Activated CD4-positive, alpha-beta T cell treated with anti-CD3 and anti-CD28 coated beads for 36 hours (primary cell): ENCODE measurements around the gene CAPZB. TPM values are rescaled to one million over a fixed set of nuclear protein-coding genes. Genes with fewer than 3 reads are reported as not detected.

ENCODE experiments used
- ATAC-seq: fragments of 200-7000 bp; cut with Tn5 transposase; one replicate; pipeline ENCODE4 v1.10.0; 2021; ENCODE audit warnings: mild to moderate bottlenecking, moderate library complexity
- CTCF ChIA-PET: fragments of 350-600 bp; sonication (Branson Sonifier 250); formaldehyde crosslinking; loops from one replicate; lab custom pipeline; 2021; ENCODE audit warnings: antibody characterized with exemption; lab: Charles Lee
- POLR2A ChIA-PET: fragments of 350-600 bp; sonication (Branson Sonifier 250); formaldehyde crosslinking; loops from one replicate; lab custom pipeline; 2021; ENCODE audit warnings: antibody characterized with exemption, inconsistent platforms; lab: Charles Lee
- DNase-seq: peaks from one replicate; pipeline ENCODE4 v3.0.0-alpha.2; 2020
- H3K27ac Mint-ChIP-seq: one replicate; pipeline ENCODE4 v1.8.0; 2021; ENCODE audit warnings: mixed read lengths
- H3K27me3 Mint-ChIP-seq: one replicate; pipeline ENCODE4 v1.8.0; 2021; ENCODE audit warnings: mixed read lengths
- H3K36me3 Mint-ChIP-seq: one replicate; pipeline ENCODE4 v1.8.0; 2021; ENCODE audit warnings: low read depth, mixed read lengths
- H3K4me1 Mint-ChIP-seq: one replicate; pipeline ENCODE4 v1.8.0; 2021; ENCODE audit warnings: mixed read lengths
- H3K4me3 Mint-ChIP-seq: one replicate; pipeline ENCODE4 v1.8.0; 2021; ENCODE audit warnings: mild to moderate bottlenecking, moderate library complexity, mixed read lengths
- H3K9me3 Mint-ChIP-seq: one replicate; pipeline ENCODE4 v1.8.0; 2021; ENCODE audit warnings: low read depth, mixed read lengths
- intact Hi-C, 2 experiments: fragments of 100-400 bp; cut with DNase I in 1 of 2; cut with micrococcal nuclease in 1 of 2; formaldehyde crosslinking; loops; one replicate each; pipeline versions ENCODE4 v1.14.2 to v1.15.1; 2022 to 2024; cut with DNase I, micrococcal nuclease
- total RNA-seq, 2 experiments: library from RNA; stranded (reverse); gene quantifications; one replicate each; pipeline ENCODE4 v1.2.3, GENCODE V29; 2021

The CAPZB gene
- total RNA-seq, 2 experiments from 2014 or later = 320 to 346 TPM

DNA sequence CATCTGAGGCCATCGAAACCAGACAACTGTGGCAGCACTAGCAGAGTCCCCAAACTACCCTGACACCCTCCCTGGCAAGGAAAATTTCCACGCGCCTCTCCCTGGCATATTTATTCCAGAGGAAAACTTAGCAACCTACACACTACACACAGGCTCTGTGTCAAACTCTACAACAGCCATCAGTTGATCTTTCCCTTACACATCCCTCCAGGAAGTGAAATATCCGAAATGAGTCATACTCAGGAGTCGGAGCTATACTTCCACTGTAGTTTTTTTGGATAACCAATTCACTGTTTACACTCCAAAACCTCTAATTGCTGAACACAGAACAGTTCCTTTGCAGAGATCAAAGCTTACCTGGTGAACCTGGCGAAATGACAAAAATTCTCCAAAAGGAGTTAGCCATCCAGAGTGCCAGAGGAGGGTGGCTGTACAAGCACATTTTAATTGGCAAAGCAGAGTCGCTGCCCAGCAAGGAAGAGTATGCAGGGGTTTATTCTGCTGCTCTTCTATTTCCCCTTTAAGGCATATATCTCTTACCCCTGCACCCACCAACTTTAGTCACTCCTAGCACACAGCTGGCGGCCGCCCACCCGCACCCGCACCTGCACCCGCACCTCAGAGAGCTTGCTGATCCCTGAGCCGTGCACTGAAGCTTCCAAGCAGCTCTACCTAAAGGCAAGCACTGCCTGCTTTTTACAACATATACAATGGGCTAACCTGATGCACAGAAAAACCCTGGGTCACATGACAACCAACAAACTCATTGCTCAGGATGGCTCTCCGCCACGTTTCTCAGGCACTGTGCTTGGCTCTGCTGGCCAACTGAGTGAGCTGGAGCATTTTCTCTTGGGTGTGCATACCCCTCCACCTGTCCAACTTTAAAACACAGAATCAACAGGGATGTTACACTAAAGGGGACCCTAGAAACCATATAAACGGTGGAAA is 54.9 kb downstream of the CAPZB start:
- H3K4me3 Mint-ChIP-seq = peak overlapping the region; percentile 7
- H3K36me3 Mint-ChIP-seq = peaks cover 17% of the 10 kb centered on the region
- no peaks in the 10 kb centered on the region for H3K9me3 Mint-ChIP-seq
- peak overlapping the region; percentile 83 for H3K27ac Mint-ChIP-seq
- ATAC-seq = no peak
- DNase-seq = peak; percentile 29
- no peaks in the 10 kb centered on the region for H3K27me3 Mint-ChIP-seq
- H3K4me1 Mint-ChIP-seq = peaks cover 84% of the 10 kb centered on the region
- ChIA-PET POLR2A (interaction anchor here (0.6 kb wide), 1 partner anchor 367 kb away, joined by 3 read pairs; no protein-coding TSS in a partner anchor), CTCF (interaction anchor here (0.6 to 1.1 kb wide), 5 partner anchors 14 to 555 kb away, joined by 3 to 4 read pairs (median 3); no protein-coding TSS in a partner anchor)
- intact Hi-C loops = loop anchor here in 1 of 2 experiments (5.0 kb wide), 1 partner anchor 47 kb away; no protein-coding TSS in a partner anchor

DNA sequence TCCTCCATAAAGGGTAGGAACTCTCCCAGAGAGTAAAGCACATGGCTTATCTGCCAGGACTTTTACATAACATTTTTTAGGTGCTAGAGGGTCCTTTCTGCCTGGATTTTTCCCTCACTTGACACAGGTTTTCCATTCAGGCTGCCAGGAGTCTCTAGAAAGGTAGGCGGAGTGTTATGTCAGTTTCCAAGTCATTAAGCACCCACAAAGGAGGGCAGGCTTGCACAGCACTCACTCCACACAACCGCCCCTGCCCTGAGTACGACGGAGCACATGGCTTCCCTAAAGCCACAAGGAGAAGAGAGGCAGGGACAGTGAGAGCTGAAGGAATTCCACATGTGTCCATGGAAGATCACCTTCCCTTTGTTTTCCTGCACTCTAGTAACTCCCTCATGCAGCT is 55.7 kb downstream of the CAPZB start:
- peaks cover 84% of the 10 kb centered on the region for H3K4me1 Mint-ChIP-seq
- H3K4me3 Mint-ChIP-seq = peak overlapping the region; percentile 7
- POLR2A ChIA-PET = interaction anchor here (0.6 kb wide), 1 partner anchor 368 kb away, joined by 3 read pairs; no protein-coding TSS in a partner anchor
- CTCF ChIA-PET = interaction anchor here (0.6 to 1.1 kb wide), 3 partner anchors 16 to 174 kb away, joined by 3 to 4 read pairs (median 4); no protein-coding TSS in a partner anchor
- DNase-seq (no peak), ATAC-seq (no peak)
- H3K27ac Mint-ChIP-seq = peak overlapping the region; percentile 83
- intact Hi-C loops = loop anchor here in 1 of 2 experiments (5.0 kb wide), 1 partner anchor 48 kb away; no protein-coding TSS in a partner anchor
- H3K9me3 Mint-ChIP-seq = no peaks in the 10 kb centered on the region
- H3K27me3 Mint-ChIP-seq = no peaks in the 10 kb centered on the region
- peaks cover 19% of the 10 kb centered on the region for H3K36me3 Mint-ChIP-seq

- POLR2A ChIA-PET = interaction anchor here (0.8 kb wide), 1 partner anchor 27 kb away, joined by 3 read pairs; no protein-coding TSS in a partner anchor
- Mint-ChIP-seq H3K36me3 (peaks cover 11% of the 10 kb centered on the region), H3K4me1 (peaks cover 84% of the 10 kb centered on the region), H3K27ac (peak overlapping the region; percentile 5), H3K27me3 (no peaks in the 10 kb centered on the region), H3K9me3 (no peaks in the 10 kb centered on the region), H3K4me3 (no peak overlapping the region)
- ATAC-seq (no peak), DNase-seq (no peak)
- CTCF ChIA-PET = interaction anchor here (0.6 to 1.0 kb wide), 3 partner anchors 36 to 235 kb away, joined by 3 to 4 read pairs (median 3); no protein-coding TSS in a partner anchor
- intact Hi-C loops = no loop called here
Measured at GRCh38 chr1:19427087-19427781, 58.1 kb downstream of the CAPZB start.

DNA sequence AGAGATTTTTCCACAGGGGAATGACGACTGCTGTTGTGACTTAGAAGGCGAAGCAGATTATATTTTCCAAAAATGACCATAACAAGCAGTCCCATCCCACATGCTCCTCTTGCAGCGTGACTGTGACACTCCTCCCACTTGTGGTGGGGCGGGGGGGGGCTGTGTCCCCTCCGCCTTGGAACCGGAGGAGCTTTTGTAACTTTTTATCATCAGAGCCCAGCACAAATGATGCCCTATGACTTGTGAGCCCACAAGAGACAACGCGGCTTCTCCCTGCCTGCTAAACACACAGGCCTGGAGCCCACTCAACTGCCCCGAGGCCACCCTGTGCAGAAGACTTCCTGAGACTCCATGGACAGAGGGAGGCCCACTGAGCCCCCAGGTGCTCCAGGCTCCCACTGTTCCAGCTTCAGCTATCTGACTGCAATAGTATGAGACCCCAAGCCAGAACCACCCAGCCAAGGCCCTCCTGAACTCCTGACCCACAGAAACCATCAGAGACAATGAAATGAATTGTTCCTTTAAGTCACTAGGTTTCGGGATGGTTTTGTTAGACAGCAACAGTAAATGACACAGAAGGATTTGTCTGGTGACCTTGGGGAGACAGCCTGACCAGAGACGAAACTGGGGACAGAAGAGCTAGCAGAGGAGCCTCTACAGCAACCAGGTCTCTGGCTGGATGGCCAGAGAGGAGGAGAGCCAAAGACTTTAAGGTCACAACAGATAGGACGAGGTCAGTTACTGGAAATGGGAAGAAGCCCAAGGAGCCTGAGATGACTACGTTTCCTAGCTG is 58.8 kb downstream of the CAPZB start:
- H3K36me3 Mint-ChIP-seq = peaks cover 11% of the 10 kb centered on the region
- H3K4me1 Mint-ChIP-seq = peaks cover 89% of the 10 kb centered on the region
- no peaks in the 10 kb centered on the region for H3K9me3 Mint-ChIP-seq
- H3K4me3 Mint-ChIP-seq = no peak overlapping the region
- ATAC-seq (no peak), DNase-seq (no peak)
- H3K27me3 Mint-ChIP-seq = no peaks in the 10 kb centered on the region
- intact Hi-C loops = no loop called here
- ChIA-PET POLR2A (interaction anchor here (0.8 kb wide), 1 partner anchor 28 kb away, joined by 3 read pairs; no protein-coding TSS in a partner anchor), CTCF (interaction anchor here (0.5 to 1.0 kb wide), 5 partner anchors 36 to 236 kb away, joined by 3 to 4 read pairs (median 3); no protein-coding TSS in a partner anchor)
- peak overlapping the region; percentile 59 for H3K27ac Mint-ChIP-seq

GRCh38 chr1:19425646-19426239 is 59.6 kb downstream of the CAPZB start:
- Mint-ChIP-seq H3K9me3 (no peaks in the 10 kb centered on the region), H3K36me3 (peaks cover 11% of the 10 kb centered on the region), H3K4me3 (no peak overlapping the region), H3K27ac (peak overlapping the region; percentile 59), H3K27me3 (no peaks in the 10 kb centered on the region), H3K4me1 (peaks cover 90% of the 10 kb centered on the region)
- intact Hi-C loops = no loop called here
- ATAC-seq (no peak), DNase-seq (no peak)
- ChIA-PET POLR2A (interaction anchor here (0.5 kb wide), 1 partner anchor 1488 kb away, joined by 7 read pairs; no protein-coding TSS in a partner anchor), CTCF (interaction anchor here (0.7 to 1.4 kb wide), 3 partner anchors 9 to 157 kb away, joined by 3 to 4 read pairs (median 4); no protein-coding TSS in a partner anchor)

DNA sequence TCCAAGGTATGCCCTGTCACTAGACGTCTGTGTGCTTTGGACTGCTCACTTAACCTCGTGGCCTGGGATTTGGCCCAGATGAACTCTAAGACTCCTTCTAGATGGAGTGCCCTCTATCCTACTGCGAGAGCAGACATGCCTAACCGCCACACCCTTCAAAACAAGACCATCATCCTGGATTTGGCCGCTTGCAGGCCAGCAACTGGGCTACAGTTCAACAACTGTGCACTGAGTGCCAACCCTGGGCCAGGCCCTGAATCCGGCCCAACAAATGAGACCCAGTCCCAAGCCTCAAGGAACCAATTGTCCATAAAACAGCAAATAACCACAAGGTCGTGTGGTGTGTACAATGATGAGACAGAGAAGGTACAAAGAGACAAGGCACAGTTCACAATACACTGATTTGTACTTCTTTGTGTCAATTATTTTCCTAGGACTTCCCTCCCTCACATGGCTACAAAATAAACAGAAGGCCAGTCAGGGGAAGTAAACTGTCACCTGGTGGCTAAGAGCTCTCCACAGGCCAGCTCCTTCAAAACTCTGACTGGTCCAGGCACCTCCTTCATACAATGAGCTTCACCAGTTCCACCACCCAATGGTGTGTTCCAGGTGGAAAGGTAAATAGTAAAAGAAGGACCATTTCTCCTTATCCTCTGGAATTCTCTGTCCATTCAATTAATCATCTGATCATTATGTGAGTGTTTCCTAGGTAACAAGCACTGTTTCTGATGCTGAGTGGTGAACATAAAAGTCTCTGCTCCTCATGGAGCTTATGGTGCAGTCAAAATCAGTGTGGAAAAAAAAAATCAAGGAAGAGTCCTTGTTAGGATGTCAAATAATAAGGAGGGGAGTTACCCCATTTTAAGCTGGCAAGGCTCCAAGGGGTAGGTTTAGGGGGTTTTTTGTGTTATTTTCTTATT is 60.4 kb downstream of the CAPZB start:
- H3K36me3 Mint-ChIP-seq = peaks cover 10% of the 10 kb centered on the region
- ATAC-seq (no peak), DNase-seq (no peak)
- no peak overlapping the region for H3K4me3 Mint-ChIP-seq
- peak overlapping the region; percentile 66 for H3K27ac Mint-ChIP-seq
- no peaks in the 10 kb centered on the region for H3K27me3 Mint-ChIP-seq
- POLR2A ChIA-PET = interaction anchor here (0.5 kb wide), 1 partner anchor 1489 kb away, joined by 7 read pairs; no protein-coding TSS in a partner anchor
- peaks cover 82% of the 10 kb centered on the region for H3K4me1 Mint-ChIP-seq
- intact Hi-C loops = no loop called here
- CTCF ChIA-PET = interaction anchor here (1.2 to 1.4 kb wide), 2 partner anchors 10 to 157 kb away, joined by 3 to 4 read pairs; no protein-coding TSS in a partner anchor
- no peaks in the 10 kb centered on the region for H3K9me3 Mint-ChIP-seq

DNA sequence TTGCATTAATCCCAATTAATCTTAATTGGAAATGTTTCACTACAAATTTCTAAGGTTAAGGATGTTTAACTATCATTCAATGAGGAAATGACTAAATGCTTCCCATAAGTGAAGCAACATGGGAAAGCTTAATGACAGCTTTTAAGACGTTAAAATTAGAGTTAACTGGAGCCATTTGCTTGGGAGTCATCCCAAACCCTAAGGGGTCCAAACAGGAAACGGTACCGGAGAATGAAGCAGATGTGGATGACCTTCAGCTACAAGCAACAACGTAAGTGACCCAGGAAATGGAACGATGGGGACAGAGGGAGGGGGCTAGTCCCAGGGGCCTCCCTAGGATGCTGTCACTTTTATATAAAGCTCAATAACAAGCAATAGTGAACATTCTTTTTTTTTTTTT is 62.2 kb downstream of the CAPZB start:
- POLR2A ChIA-PET = no interaction called here
- Mint-ChIP-seq H3K27me3 (no peaks in the 10 kb centered on the region), H3K4me3 (no peak overlapping the region), H3K27ac (peak overlapping the region; percentile 77), H3K36me3 (peaks cover 15% of the 10 kb centered on the region), H3K9me3 (no peaks in the 10 kb centered on the region), H3K4me1 (peaks cover 76% of the 10 kb centered on the region)
- DNase-seq (no peak), ATAC-seq (no peak)
- intact Hi-C loops = no loop called here
- CTCF ChIA-PET = interaction anchor here (0.7 to 1.3 kb wide), 7 partner anchors 12 to 281 kb away, joined by 3 to 5 read pairs (median 3); no protein-coding TSS in a partner anchor

DNA sequence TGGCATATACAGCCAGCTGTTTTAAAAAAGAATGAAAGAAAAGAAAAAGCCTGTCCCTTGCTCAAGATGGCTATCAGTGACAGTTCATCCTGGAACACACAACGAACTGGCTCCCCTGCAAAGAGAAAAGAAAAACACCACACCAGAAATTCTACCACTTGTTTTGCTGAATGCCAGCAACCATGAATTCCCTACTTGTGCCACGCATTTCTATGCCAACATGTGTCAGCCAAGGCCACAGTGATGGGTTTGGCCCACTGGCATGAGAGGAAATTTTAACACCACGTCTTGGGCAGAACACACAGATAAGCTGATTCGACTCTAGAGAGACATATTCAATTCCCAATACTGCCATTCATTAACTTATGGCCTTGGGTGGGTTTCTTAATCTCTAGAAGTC is 64.0 kb downstream of the CAPZB start:
- ChIA-PET CTCF (interaction anchor here (0.6 to 1.1 kb wide), 3 partner anchors 18 to 94 kb away, joined by 3 read pairs; no protein-coding TSS in a partner anchor), POLR2A (no interaction called here)
- peak overlapping the region; percentile 62 for H3K27ac Mint-ChIP-seq
- intact Hi-C loops = no loop called here
- peaks cover 75% of the 10 kb centered on the region for H3K4me1 Mint-ChIP-seq
- DNase-seq = no peak
- no peaks in the 10 kb centered on the region for H3K27me3 Mint-ChIP-seq
- H3K9me3 Mint-ChIP-seq = no peaks in the 10 kb centered on the region
- ATAC-seq = no peak
- no peak overlapping the region for H3K4me3 Mint-ChIP-seq
- H3K36me3 Mint-ChIP-seq = peaks cover 22% of the 10 kb centered on the region

DNA sequence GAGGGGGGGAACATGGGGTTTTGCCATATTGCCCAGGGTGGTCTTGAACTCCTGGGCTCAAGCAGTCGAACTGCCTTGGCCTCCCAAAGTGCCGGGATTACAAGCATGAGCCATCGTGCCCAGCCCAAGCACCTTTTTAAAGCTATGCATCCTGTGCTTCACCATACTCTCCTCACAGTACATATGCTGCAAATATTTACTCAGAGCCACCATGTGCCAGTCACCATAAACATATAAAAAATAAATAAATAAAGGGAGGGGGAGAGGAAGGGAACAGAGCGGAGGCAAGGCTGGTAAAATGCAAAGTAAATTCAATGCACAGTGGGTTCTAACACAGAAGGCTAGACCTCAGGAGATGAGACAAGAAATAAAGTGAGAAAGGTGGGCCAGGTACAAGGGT is 64.7 kb downstream of the CAPZB start:
- DNase-seq (no peak), ATAC-seq (no peak)
- intact Hi-C loops = no loop called here
- H3K27me3 Mint-ChIP-seq = no peaks in the 10 kb centered on the region
- peaks cover 22% of the 10 kb centered on the region for H3K36me3 Mint-ChIP-seq
- no peak overlapping the region for H3K27ac Mint-ChIP-seq
- H3K4me1 Mint-ChIP-seq = peaks cover 70% of the 10 kb centered on the region
- H3K4me3 Mint-ChIP-seq = no peak overlapping the region
- no peaks in the 10 kb centered on the region for H3K9me3 Mint-ChIP-seq
- CTCF ChIA-PET = interaction anchor here (0.6 to 1.1 kb wide), 3 partner anchors 51 to 602 kb away, joined by 3 read pairs; no protein-coding TSS in a partner anchor
- POLR2A ChIA-PET = no interaction called here
